Loucy (cell line): Measurements from ENCODE around the gene ADAMTS15.

ENCODE experiments used
- CTCF ChIP-seq: fragments of 200-600 bp; sonication (generic); conservative IDR thresholded peaks from 2 replicates; pipeline ENCODE4 v1.5.1; 2014; ENCODE audit warnings: mild to moderate bottlenecking, antibody characterized with exemption, low read length
- EZH2phosphoT487 ChIP-seq: fragments of 200-600 bp; IDR thresholded peaks from 2 replicates; pipeline ENCODE4 v1.6.1; 2018; ENCODE audit warnings: antibody characterized with exemption, mild to moderate bottlenecking, moderate library complexity, borderline replicate concordance

GRCh38 chr11:130476922-130477491 is 28.6 kb downstream of the ADAMTS15 start:
- no peak for TF ChIP-seq CTCF
- no peak for TF ChIP-seq EZH2phosphoT487
